GM10248 (cell line): ENCODE results near the gene OR2AK2.
"Not testable (repeated sequence)": the region's sequence is repeated elsewhere in the genome, so short reads cannot be mapped to it uniquely, and the experiment has no call there.

ENCODE experiments used
- CTCF ChIA-PET: fragments of 300-600 bp; sonication (Branson Sonifier 250); formaldehyde crosslinking; extraction: SDS; loops from one replicate; lab custom pipeline; 2021; ENCODE audit warnings: antibody characterized with exemption; lab: Yijun Ruan, JAX
- POLR2A ChIA-PET: fragments of 350-650 bp; sonication (Branson Sonifier 250); formaldehyde crosslinking; extraction: SDS; loops from one replicate; lab custom pipeline; 2020; ENCODE audit warnings: antibody characterized with exemption; lab: Yijun Ruan, JAX
- DNase-seq: peaks from one replicate; pipeline ENCODE4 v3.0.0; 2012; ENCODE audit errors: extremely low spot score
- CTCF ChIP-seq: IDR thresholded peaks from 2 replicates; pipeline ENCODE4 v1.5.1; 2012; ENCODE audit warnings: mild to moderate bottlenecking, low read depth; ENCODE audit errors: extremely low read depth, missing control alignments, control extremely low read depth

OR2AK2 gene

GRCh38 chr1:247936965-247937734, 27.9 kb upstream of the OR2AK2 start:
- peak; percentile 41 for DNase-seq
- POLR2A ChIA-PET = not testable (repeated sequence)
- CTCF ChIA-PET = interaction anchor here (0.6 to 1.2 kb wide), 3 partner anchors 8 to 868 kb away, joined by 3 to 4 read pairs (median 3); no protein-coding TSS in a partner anchor
- peak; percentile 91 for TF ChIP-seq CTCF

DNA sequence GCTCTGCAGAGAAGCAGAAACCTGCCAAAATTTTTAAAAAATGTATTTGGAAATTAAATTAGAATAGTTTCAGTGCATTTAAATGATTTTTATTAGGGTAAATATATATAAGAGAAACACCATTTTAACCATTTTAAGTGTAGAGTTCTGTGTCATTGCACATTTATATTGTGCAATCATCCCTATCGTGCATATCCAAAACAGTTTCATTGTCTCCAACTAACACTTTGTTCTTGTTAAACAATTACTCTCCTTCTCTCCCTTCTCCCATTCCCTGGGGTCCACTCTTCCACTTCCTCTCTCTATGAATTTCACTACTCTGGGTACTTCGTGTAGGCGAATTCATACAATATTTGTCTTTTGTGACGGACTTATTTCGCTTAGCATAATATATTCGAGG, 22.4 kb upstream of the OR2AK2 start:
- CTCF ChIA-PET = no interaction called here
- DNase-seq = no peak
- POLR2A ChIA-PET = no interaction called here
- no peak for TF ChIP-seq CTCF

DNA sequence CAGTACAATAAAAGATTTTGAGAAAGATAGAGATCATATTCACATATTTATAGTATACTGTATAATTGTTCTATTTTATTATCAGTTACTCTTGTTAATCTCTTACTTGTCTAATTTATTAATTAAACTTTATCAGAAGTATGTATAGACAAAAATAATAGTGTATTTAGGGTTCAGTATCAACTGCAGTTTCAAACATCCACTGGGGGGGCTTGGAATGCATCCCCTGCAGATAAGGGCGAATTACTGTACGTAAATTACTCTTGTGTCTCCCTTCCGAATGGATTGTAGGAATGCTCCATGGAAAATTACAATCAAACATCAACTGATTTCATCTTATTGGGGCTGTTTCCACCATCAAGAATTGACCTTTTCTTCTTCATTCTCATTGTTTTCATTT, 16.5 kb upstream of the OR2AK2 start, which contains the start of gene OR2L8:
Gene OR2L8 (plus strand): TSS at position 301 of the 400 bp plus-strand sequence. CDS start 0 bp downstream, at position 301.
- CTCF ChIA-PET = no interaction called here

DNA sequence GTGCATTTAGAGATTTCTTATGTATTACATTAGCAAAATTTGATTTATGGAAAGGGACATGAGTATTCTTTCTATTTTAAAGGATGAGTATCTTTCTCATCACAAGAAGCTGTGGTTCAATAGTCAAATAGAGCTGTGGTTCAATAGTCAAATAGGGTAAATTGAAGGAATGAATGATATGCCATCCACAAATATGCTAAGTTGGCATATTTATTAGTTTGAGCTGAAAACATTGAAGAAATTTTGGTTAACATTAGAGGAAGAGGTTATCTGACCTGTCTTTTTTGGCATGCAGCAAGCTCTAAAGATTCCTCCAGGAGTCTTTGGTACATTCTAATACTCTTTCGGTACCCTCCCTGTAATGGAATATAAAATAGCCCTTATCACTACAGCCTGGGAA, 11.6 kb upstream of the OR2AK2 start:
- no peak for TF ChIP-seq CTCF
- ChIA-PET POLR2A (no interaction called here), CTCF (interaction anchor here (1.0 to 1.1 kb wide), 2 partner anchors 12 to 16 kb away, joined by 3 read pairs; partner anchors contain the start of gene OR2AK2)
- DNase-seq = no peak

More for the DNA sequence above, 16.5 kb upstream of the OR2AK2 start, which contains the start of gene OR2L8:
- no peak for TF ChIP-seq CTCF
- POLR2A ChIA-PET = no interaction called here
- no peak for DNase-seq

DNA sequence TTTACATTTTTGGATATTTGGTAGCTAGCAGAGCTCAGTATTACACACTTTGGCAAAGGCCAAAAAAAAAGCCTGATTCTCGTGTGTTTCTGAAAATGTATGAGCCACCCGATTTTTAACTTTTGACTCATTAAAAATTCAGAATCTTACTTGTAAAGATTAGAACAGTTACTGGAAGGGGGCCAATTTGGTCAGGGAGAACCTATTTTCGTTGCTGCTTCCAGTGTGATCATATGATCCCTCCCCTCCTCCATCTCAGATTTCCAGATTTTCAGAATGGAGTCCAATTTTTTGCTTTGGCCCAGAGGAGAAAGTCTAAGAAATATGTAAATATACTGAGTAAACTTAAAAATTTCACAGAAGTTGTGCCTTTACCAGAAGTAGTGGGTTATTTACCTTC, 3.2 kb upstream of the OR2AK2 start:
- no peak for TF ChIP-seq CTCF
- no peak for DNase-seq
- ChIA-PET POLR2A (no interaction called here), CTCF (no interaction called here)

DNA sequence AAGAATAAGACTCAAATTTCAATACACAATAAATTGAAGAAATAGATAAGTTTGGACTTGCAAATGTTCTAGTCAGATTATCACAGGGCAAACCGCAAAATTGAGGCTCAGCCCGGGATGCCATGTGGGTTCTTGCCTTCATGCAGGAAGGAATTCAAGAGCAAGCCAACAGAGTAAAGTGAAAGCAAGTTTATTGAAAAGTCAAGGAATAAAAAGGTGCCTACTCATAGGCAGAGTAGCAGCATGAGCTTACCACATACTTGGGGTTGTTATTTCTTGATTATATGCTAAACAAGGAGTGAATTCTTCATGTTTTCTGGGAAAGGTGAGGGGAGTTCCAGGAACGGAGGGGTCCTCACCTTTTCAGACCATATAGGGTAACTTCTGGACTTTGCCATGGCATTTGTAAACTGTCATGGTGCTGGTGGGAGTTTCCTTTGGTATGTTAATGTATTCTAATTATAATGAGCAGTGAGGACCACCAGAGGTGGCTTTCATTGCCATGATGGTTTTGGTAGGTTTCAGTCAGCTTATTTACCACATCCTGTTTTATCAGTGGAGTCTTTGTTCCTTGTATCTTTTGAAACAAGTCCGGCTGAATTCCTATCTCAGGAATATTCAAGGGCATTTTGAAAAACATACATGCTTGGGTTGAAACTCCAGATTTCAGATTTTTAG, 2.0 kb upstream of the OR2AK2 start:
- POLR2A ChIA-PET = no interaction called here
- no peak for DNase-seq
- CTCF ChIA-PET = no interaction called here
- no peak for TF ChIP-seq CTCF
